Middle frontal gyrus (tissue), 1 donor: Measurements from ENCODE around the gene VTCN1.
"Not testable (repeated sequence)": the region's sequence is repeated elsewhere in the genome, so short reads cannot be mapped to it uniquely, and the experiment has no call there.

ENCODE experiments used
- DNase-seq: peaks from one replicate; pipeline ENCODE4 v3.0.0-alpha.2; 2015; ENCODE audit warnings: low spot score; ENCODE audit errors: extremely low spot score

Gene VTCN1

GRCh38 chr1:117210831-117211261, at the start of gene VTCN1:
VTCN1 (minus strand) TSS chr1:117210927; CDS start chr1:117210855, 72 bp downstream.
- DNase-seq: no peak

GRCh38 chr1:117258791-117259190, 48.1 kb upstream of the VTCN1 start:
- no peak for DNase-seq

- DNase-seq: not testable (repeated sequence)
Measured at GRCh38 chr1:117258075-117258474, 47.3 kb upstream of the VTCN1 start.

- no peak for DNase-seq
Measured at GRCh38 chr1:117257291-117257690, 46.6 kb upstream of the VTCN1 start.

GRCh38 chr1:117250061-117250606, 39.4 kb upstream of the VTCN1 start:
- no peak for DNase-seq

- DNase-seq: no peak
Measured at GRCh38 chr1:117244971-117245370, 34.2 kb upstream of the VTCN1 start.

- DNase-seq: no peak
Measured at GRCh38 chr1:117244306-117244705, 33.6 kb upstream of the VTCN1 start.

- no peak for DNase-seq
Measured at GRCh38 chr1:117241512-117241911, 30.8 kb upstream of the VTCN1 start.

GRCh38 chr1:117240547-117240946, 29.8 kb upstream of the VTCN1 start:
- no peak for DNase-seq

GRCh38 chr1:117239467-117239866, 28.7 kb upstream of the VTCN1 start:
- no peak for DNase-seq

- no peak for DNase-seq
Measured at GRCh38 chr1:117237726-117238381, 27.1 kb upstream of the VTCN1 start.

GRCh38 chr1:117235863-117236465, 25.2 kb upstream of the VTCN1 start:
- DNase-seq: no peak

GRCh38 chr1:117232531-117232930, 21.8 kb upstream of the VTCN1 start:
- no peak for DNase-seq

GRCh38 chr1:117231748-117232373, 21.1 kb upstream of the VTCN1 start:
- DNase-seq: no peak

- DNase-seq: no peak
Measured at GRCh38 chr1:117231312-117231711, 20.6 kb upstream of the VTCN1 start.

- DNase-seq: no peak
Measured at GRCh38 chr1:117229217-117229616, 18.5 kb upstream of the VTCN1 start.

- DNase-seq: no peak
Measured at GRCh38 chr1:117225931-117226330, 15.2 kb upstream of the VTCN1 start.

- no peak for DNase-seq
Measured at GRCh38 chr1:117216718-117217117, 6.0 kb upstream of the VTCN1 start.

GRCh38 chr1:117215733-117216462, 5.2 kb upstream of the VTCN1 start:
- DNase-seq: no peak

- no peak for DNase-seq
Measured at GRCh38 chr1:117215019-117215418, 4.3 kb upstream of the VTCN1 start.

- DNase-seq: no peak
Measured at GRCh38 chr1:117213046-117213445, 2.3 kb upstream of the VTCN1 start.

GRCh38 chr1:117210386-117210785, 341 bp downstream of the VTCN1 start:
- no peak for DNase-seq
